Liver (tissue), 9 donors: Measurements from ENCODE around the gene EIPR1. TPM values are rescaled to one million over a fixed set of nuclear protein-coding genes. Genes with fewer than 3 reads are reported as not detected.

ENCODE experiments used
- DNase-seq: peaks from one replicate; pipeline ENCODE4 v3.0.0-alpha.2; 2017; ENCODE audit warnings: low spot score
- H3K27ac ChIP-seq, 2 donors: one replicate each; pipeline ENCODE4 v1.7.0; 2013; ENCODE audit warnings: inconsistent platforms in 2 of 2, low read length in 2 of 2, control low read depth in 1 of 2, low read depth in 1 of 2, mild to moderate bottlenecking in 1 of 2
- H3K27me3 ChIP-seq, 4 donors: one replicate each; pipeline versions ENCODE4 v1.6.1 to v1.7.0; 2013; ENCODE audit warnings: low read length in 3 of 4, inconsistent platforms in 1 of 4, mild to moderate bottlenecking in 1 of 4, moderate library complexity in 1 of 4; ENCODE audit not compliant: control insufficient read depth in 4 of 4, insufficient read depth in 4 of 4
- H3K36me3 ChIP-seq, 4 donors: one replicate each; pipeline versions ENCODE4 v1.6.1 to v1.7.0; 2013; ENCODE audit warnings: low read length in 3 of 4, mild to moderate bottlenecking in 3 of 4, low read depth in 1 of 4, moderate library complexity in 1 of 4; ENCODE audit not compliant: control insufficient read depth in 4 of 4, insufficient read depth in 3 of 4
- H3K4me1 ChIP-seq, 4 donors: one replicate each; pipeline versions ENCODE4 v1.6.1 to v1.7.0; 2013; ENCODE audit warnings: low read length in 3 of 4, mild to moderate bottlenecking in 3 of 4, moderate library complexity in 1 of 4; ENCODE audit not compliant: control insufficient read depth in 4 of 4, insufficient read depth in 4 of 4
- H3K4me3 ChIP-seq, 3 donors: one replicate each; pipeline versions ENCODE4 v1.6.1 to v1.7.0; 2013; ENCODE audit warnings: low read length in 3 of 3, control low read depth in 1 of 3, low read depth in 1 of 3, mild to moderate bottlenecking in 1 of 3
- H3K9ac ChIP-seq, 2 donors: one replicate each; pipeline ENCODE4 v1.7.0; 2013; ENCODE audit warnings: low read length in 2 of 2, mild to moderate bottlenecking in 2 of 2, moderate library complexity in 2 of 2, control low read depth in 1 of 2, low read depth in 1 of 2
- H3K9me3 ChIP-seq, 4 donors: one replicate each; pipeline versions ENCODE4 v1.6.1 to v1.7.0; 2013; ENCODE audit warnings: low read length in 3 of 4; ENCODE audit not compliant: control insufficient read depth in 4 of 4
- EGR1 ChIP-seq, 2 donors: IDR thresholded peaks; 2 replicates each; pipeline ENCODE4 v1.6.1; 2016 to 2018; ENCODE audit warnings: antibody characterized with exemption in 2 of 2, low read depth in 2 of 2
- FOXA1 ChIP-seq: IDR thresholded peaks from 2 replicates; pipeline ENCODE4 v1.6.1; 2016; ENCODE audit warnings: antibody characterized with exemption
- FOXA2 ChIP-seq: IDR thresholded peaks from 2 replicates; pipeline ENCODE4 v1.6.1; 2016; ENCODE audit warnings: antibody characterized with exemption
- GABPA ChIP-seq, 2 donors: IDR thresholded peaks in 1 of 2; conservative IDR thresholded peaks in 1 of 2; 2 replicates each; pipeline ENCODE4 v1.6.1; 2016; ENCODE audit warnings: antibody characterized with exemption in 2 of 2, mild to moderate bottlenecking in 1 of 2, moderate library complexity in 1 of 2
- HNF4A ChIP-seq, 2 donors: conservative IDR thresholded peaks; 2 replicates each; pipeline ENCODE4 v1.6.1; 2016; ENCODE audit warnings: antibody characterized with exemption in 2 of 2, mild to moderate bottlenecking in 2 of 2
- HNF4G ChIP-seq: IDR thresholded peaks from 2 replicates; pipeline ENCODE4 v1.6.1; 2016; ENCODE audit warnings: antibody characterized with exemption
- JUND ChIP-seq, 2 donors: IDR thresholded peaks; 2 replicates each; pipeline ENCODE4 v1.6.1; 2016; ENCODE audit warnings: antibody characterized with exemption in 2 of 2
- NR2F2 ChIP-seq: IDR thresholded peaks from 2 replicates; pipeline ENCODE4 v1.6.1; 2016; ENCODE audit warnings: antibody characterized with exemption
- RAD21 ChIP-seq, 2 donors: IDR thresholded peaks; 2 replicates each; pipeline ENCODE4 v1.6.1; 2016; ENCODE audit warnings: antibody characterized with exemption in 2 of 2, mild to moderate bottlenecking in 2 of 2
- RXRA ChIP-seq, 2 donors: IDR thresholded peaks; 2 replicates each; pipeline ENCODE4 v1.6.1; 2017 to 2018; ENCODE audit warnings: antibody characterized with exemption in 2 of 2, mild to moderate bottlenecking in 1 of 2
- SP1 ChIP-seq: IDR thresholded peaks from 2 replicates; pipeline ENCODE4 v1.6.1; 2018; ENCODE audit warnings: antibody characterized with exemption, mild to moderate bottlenecking
- TAF1 ChIP-seq: conservative IDR thresholded peaks from 2 replicates; pipeline ENCODE4 v1.6.1; 2016; ENCODE audit warnings: antibody characterized with exemption, mild to moderate bottlenecking
- YY1 ChIP-seq: IDR thresholded peaks from 2 replicates; pipeline ENCODE4 v1.6.1; 2016; ENCODE audit warnings: antibody characterized with exemption, mild to moderate bottlenecking
- WGBS: extraction: QIAGEN DNeasy Blood & Tissue Kit; methylation state at CpG from one replicate; pipeline ENCODE4 v1.1.7; 2013; 5-methylcytosine and 5-hydroxymethylcytosine counted together
- polyA plus RNA-seq, 2 donors: library from polyadenylated mRNA; stranded (reverse) in 1 of 2; unstranded in 1 of 2; fragments of 200-250 nt in 1 of 2; fragments of >200 nt in 1 of 2; fragmentation: Nextera tagmentation in 1 of 2; extraction: Ambion mirVana in 1 of 2; gene quantifications; one replicate each; pipeline versions ENCODE4 v1.2.1 to v1.2.3, GENCODE V29; 2013 to 2015
- total RNA-seq, 2 donors: library from RNA; depleted of rRNA; stranded (reverse); fragments of >200 nt; gene quantifications; one replicate each; pipeline ENCODE4 v1.2.3, GENCODE V29; 2014
- TF ChIP-seq, protein P1 (sequence below): fragments of 150-350 bp; IDR thresholded peaks from 2 replicates; pipeline ENCODE4 v1.5.1; 2017; ENCODE audit warnings: improper control_type of control experiment, low read depth, low read length; ENCODE audit not compliant: missing input control
- TF ChIP-seq, protein P2 (sequence below): IDR thresholded peaks from 2 replicates; pipeline ENCODE4 v1.6.1; 2016; ENCODE audit warnings: antibody characterized with exemption
- TF ChIP-seq, protein P3 (sequence below): IDR thresholded peaks from 2 replicates; pipeline ENCODE4 v1.6.1; 2016; ENCODE audit warnings: antibody characterized with exemption
- TF ChIP-seq, protein P4 (sequence below): IDR thresholded peaks from 2 replicates; pipeline ENCODE4 v1.6.1; 2016; ENCODE audit warnings: antibody characterized with exemption
- donor health status: healthy.
- donor health status: healthy.
- donor health status: healthy.
- donor health status: healthy.
- donor health status: healthy.

Gene EIPR1
- total and polyA plus RNA-seq, 4 donors: 7.6 to 12.1 (median 11.4) TPM

DNA sequence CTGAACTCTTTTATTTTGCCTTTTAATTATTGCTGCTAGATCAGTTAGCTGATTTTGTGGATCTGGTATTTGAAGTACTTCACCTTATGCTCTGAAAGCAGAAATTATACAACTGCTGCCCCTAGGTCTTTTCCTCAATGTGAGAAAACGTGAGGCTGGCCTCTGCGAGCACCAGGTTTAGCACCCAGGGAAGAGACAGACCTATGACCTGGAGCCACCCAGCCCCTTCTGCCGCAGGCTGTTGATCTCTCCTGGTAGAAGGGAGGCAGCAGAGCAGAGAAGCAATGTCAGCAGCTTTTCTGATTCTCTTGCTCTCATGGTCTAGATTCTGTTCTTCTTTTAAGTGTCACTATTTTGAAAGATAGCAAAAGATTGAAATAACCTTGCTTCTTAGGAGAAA lies 21.8 kb upstream of the EIPR1 start (continued):
- TF ChIP-seq, protein P1, sequence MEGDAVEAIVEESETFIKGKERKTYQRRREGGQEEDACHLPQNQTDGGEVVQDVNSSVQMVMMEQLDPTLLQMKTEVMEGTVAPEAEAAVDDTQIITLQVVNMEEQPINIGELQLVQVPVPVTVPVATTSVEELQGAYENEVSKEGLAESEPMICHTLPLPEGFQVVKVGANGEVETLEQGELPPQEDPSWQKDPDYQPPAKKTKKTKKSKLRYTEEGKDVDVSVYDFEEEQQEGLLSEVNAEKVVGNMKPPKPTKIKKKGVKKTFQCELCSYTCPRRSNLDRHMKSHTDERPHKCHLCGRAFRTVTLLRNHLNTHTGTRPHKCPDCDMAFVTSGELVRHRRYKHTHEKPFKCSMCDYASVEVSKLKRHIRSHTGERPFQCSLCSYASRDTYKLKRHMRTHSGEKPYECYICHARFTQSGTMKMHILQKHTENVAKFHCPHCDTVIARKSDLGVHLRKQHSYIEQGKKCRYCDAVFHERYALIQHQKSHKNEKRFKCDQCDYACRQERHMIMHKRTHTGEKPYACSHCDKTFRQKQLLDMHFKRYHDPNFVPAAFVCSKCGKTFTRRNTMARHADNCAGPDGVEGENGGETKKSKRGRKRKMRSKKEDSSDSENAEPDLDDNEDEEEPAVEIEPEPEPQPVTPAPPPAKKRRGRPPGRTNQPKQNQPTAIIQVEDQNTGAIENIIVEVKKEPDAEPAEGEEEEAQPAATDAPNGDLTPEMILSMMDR: no peak
- TF ChIP-seq, protein P2, sequence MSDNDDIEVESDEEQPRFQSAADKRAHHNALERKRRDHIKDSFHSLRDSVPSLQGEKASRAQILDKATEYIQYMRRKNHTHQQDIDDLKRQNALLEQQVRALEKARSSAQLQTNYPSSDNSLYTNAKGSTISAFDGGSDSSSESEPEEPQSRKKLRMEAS: no peak
- TF ChIP-seq FOXA2: no peak
- no peak for TF ChIP-seq HNF4A (conservative IDR thresholded peaks at IDR 0.05)

DNA sequence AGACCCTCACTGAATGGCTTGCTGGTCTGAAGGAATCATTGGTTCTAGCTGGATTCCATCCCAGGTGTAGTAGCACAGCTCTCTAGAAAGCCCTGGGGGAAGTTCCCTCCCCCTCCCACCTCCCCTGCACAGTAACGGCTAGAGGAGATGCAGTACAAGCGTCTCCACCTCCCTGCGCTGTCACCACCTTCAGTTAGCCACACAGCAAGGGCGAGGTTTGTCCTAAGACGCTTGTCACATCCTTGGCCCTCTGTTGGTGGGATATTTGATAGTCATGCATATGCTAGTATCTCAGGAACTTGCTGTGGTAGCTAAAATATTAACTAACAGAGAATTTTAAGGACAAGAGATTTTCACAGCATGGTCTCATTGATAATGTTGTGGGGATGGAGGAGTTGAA lies 21.2 kb upstream of the EIPR1 start:
- 94% methylated on average over 5 of the region's 5 CpGs for WGBS
- no peaks in the 10 kb centered on the region for H3K4me1 ChIP-seq
- peaks cover 3 to 17% (median 4%) of the 10 kb centered on the region in 4 donors for H3K9me3 ChIP-seq
- DNase-seq: no peak
- H3K36me3 ChIP-seq: peaks cover 9 to 23% (median 17%) of the 10 kb centered on the region in 4 donors
- H3K27ac ChIP-seq: no peak overlapping the region
- TF ChIP-seq HNF4G: no peak
- no peak for TF ChIP-seq JUND (IDR thresholded peaks at IDR 0.05)
- no peak for TF ChIP-seq TAF1
- TF ChIP-seq SP1: no peak
- TF ChIP-seq, protein P2: no peak
- TF ChIP-seq FOXA1: no peak
- TF ChIP-seq, protein P1: no peak
- no peak for TF ChIP-seq FOXA2
- no peak for TF ChIP-seq GABPA (IDR thresholded peaks at IDR 0.05 in 1 of 2, conservative IDR thresholded peaks at IDR 0.05 in 1 of 2)
- TF ChIP-seq, protein P3, sequence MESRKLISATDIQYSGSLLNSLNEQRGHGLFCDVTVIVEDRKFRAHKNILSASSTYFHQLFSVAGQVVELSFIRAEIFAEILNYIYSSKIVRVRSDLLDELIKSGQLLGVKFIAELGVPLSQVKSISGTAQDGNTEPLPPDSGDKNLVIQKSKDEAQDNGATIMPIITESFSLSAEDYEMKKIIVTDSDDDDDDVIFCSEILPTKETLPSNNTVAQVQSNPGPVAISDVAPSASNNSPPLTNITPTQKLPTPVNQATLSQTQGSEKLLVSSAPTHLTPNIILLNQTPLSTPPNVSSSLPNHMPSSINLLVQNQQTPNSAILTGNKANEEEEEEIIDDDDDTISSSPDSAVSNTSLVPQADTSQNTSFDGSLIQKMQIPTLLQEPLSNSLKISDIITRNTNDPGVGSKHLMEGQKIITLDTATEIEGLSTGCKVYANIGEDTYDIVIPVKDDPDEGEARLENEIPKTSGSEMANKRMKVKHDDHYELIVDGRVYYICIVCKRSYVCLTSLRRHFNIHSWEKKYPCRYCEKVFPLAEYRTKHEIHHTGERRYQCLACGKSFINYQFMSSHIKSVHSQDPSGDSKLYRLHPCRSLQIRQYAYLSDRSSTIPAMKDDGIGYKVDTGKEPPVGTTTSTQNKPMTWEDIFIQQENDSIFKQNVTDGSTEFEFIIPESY: no peak
- TF ChIP-seq NR2F2: no peak
- TF ChIP-seq YY1: no peak
- no peak for TF ChIP-seq RXRA (IDR thresholded peaks at IDR 0.05)
- TF ChIP-seq, protein P4, sequence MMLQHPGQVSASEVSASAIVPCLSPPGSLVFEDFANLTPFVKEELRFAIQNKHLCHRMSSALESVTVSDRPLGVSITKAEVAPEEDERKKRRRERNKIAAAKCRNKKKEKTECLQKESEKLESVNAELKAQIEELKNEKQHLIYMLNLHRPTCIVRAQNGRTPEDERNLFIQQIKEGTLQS: no peak
- no peak for TF ChIP-seq RAD21 (IDR thresholded peaks at IDR 0.05)
- TF ChIP-seq EGR1 (IDR thresholded peaks at IDR 0.05; ENCODE audit: low read depth in 2 of 2): no peak
- H3K4me3 ChIP-seq: no peak overlapping the region
- H3K27me3 ChIP-seq: no peaks in the 10 kb centered on the region
- H3K9ac ChIP-seq: no peak overlapping the region
